Stimulated activated CD8-positive, alpha-beta memory T cell treated with anti-CD3 and anti-CD28 coated beads, Interleukin-4, amount 100 ng/mL, for 24 hours (primary cell): Measurements from ENCODE around the gene ARID3C.
A peak's percentile ranks its signal among the peaks of the same experiment; 100 is the strongest.

Experiments used
- DNase-seq: peaks from one replicate; pipeline ENCODE4 v3.0.0-alpha.2; 2020; ENCODE audit warnings: low read depth

The ARID3C gene

GRCh38 chr9:34628656-34629490 is at the start of gene ARID3C:
TSS of gene ARID3C (minus strand) at chr9:34629066. CDS start at chr9:34628014, 1,052 bp downstream.
- DNase-seq: no peak

GRCh38 chr9:34675869-34676268 is 47.0 kb upstream of the ARID3C start:
- no peak for DNase-seq

- peak; percentile 43 for DNase-seq
These were observed 46.3 kb upstream of the ARID3C start for GRCh38 chr9:34675048-34675714.

- no peak for DNase-seq
These were observed 45.6 kb upstream of the ARID3C start for GRCh38 chr9:34674440-34674839.

- DNase-seq: no peak
These were observed 42.4 kb upstream of the ARID3C start for GRCh38 chr9:34671307-34671706.

GRCh38 chr9:34669809-34670562 is 41.1 kb upstream of the ARID3C start:
- no peak for DNase-seq

- DNase-seq: peak; percentile 72
These were observed 36.8 kb upstream of the ARID3C start for GRCh38 chr9:34665381-34666250.

GRCh38 chr9:34665067-34665380 is 36.2 kb upstream of the ARID3C start:
- DNase-seq: no peak

GRCh38 chr9:34664281-34665066 is 35.6 kb upstream of the ARID3C start:
- DNase-seq: peak; percentile 46

- no peak for DNase-seq
These were observed 34.4 kb upstream of the ARID3C start for GRCh38 chr9:34663303-34663605.

- DNase-seq: no peak
These were observed 33.8 kb upstream of the ARID3C start, which contains the start of gene CCL27 for GRCh38 chr9:34662526-34663302. TSS of gene CCL27 (minus strand) at chr9:34662657. CDS start at chr9:34662633, 24 bp downstream.

- DNase-seq: no peak
These were observed 30.9 kb upstream of the ARID3C start for GRCh38 chr9:34659592-34660253.

GRCh38 chr9:34658461-34658860 is 29.6 kb upstream of the ARID3C start:
- no peak for DNase-seq

GRCh38 chr9:34656992-34657391 is 28.1 kb upstream of the ARID3C start:
- no peak for DNase-seq

- DNase-seq: no peak
These were observed 26.5 kb upstream of the ARID3C start for GRCh38 chr9:34655394-34655793.

GRCh38 chr9:34654323-34655051 is 25.6 kb upstream of the ARID3C start:
- no peak for DNase-seq

GRCh38 chr9:34653151-34654072 is 24.5 kb upstream of the ARID3C start:
- no peak for DNase-seq

- DNase-seq: no peak
These were observed 23.7 kb upstream of the ARID3C start for GRCh38 chr9:34652602-34653000.
